GM19463 (cell line): ENCODE results near the gene MST1.

Experiments used
- ATAC-seq: cut with Tn5 transposase; IDR thresholded peaks from one replicate; pipeline ENCODE4 v1.9.1; 2021; ENCODE audit warnings: mild to moderate bottlenecking, moderate library complexity; ENCODE audit not compliant: unreplicated experiment

MST1 gene

DNA sequence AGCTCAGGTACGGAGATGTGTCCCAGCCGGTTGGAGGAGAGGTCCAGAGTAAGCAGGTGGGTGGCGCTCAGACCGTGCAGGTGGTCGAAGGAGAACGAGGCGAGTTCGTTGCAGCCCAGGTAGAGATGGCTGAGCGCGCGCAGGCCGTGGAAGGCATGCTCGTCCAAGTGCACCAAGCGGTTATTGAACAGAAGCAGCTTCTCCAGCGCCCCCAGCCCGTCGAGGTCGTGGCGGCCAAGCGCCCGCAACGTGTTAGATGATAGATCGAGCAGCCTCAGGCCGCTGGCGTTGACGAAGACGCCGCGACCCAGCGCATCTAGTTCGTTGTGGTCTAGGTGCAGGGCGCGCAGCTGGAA, 29.6 kb upstream of the MST1 start:
- ATAC-seq = no peak

GRCh38 chr3:49717959-49718857, 28.9 kb upstream of the MST1 start:
- no peak for ATAC-seq

- no peak for ATAC-seq
Measured at GRCh38 chr3:49717211-49717958, 28.1 kb upstream of the MST1 start.

DNA sequence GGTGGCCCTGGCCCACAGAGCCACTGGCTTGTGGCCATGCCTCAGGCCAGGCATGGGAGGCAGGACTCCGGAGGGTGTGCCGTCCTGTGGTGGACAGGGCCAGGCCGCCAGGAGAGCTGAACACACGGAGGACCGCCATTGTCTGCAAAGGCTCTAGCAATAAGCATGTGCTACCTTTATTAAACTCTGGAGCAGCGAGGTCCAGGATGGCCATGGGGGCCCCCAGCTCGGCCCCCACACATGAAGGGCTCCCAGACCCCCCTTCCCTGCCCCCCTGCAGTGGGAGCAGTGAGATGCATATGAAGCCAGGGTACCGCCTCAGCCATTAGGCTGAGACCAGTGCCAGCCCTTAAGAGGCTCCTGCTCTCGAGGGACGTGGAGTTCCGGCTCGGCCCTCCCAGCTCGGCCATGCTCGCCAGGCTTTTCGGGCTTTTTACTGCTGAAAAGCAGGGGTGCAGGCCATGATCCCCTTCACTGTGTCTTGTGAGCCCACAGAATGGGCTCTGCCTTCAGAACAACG, 27.5 kb upstream of the MST1 start:
- no peak for ATAC-seq

- no peak for ATAC-seq
Measured at GRCh38 chr3:49716169-49716568, 26.9 kb upstream of the MST1 start.

DNA sequence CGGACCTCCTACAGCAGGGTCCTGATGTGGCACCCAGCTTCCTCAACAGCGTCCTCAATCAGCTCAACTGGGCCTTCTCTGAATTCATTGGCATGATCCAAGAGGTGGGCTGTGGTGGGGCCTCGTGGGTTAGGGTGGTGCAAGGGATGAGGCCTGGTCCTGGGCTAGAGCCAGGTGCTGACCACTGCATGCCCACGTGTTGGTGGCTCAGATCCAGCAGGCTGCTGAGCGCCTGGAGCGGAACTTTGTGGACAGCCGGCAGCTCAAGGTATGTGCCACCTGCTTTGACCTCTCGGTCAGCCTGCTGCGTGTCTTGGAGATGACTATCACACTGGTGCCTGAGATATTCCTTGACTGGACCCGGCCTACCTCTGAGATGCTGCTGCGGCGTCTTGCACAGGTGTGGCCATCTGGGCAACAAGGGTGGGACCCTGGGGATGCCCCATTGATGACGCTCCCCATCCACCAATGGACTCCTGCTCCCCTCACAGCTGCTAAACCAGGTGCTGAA, 26.4 kb upstream of the MST1 start:
- no peak for ATAC-seq

DNA sequence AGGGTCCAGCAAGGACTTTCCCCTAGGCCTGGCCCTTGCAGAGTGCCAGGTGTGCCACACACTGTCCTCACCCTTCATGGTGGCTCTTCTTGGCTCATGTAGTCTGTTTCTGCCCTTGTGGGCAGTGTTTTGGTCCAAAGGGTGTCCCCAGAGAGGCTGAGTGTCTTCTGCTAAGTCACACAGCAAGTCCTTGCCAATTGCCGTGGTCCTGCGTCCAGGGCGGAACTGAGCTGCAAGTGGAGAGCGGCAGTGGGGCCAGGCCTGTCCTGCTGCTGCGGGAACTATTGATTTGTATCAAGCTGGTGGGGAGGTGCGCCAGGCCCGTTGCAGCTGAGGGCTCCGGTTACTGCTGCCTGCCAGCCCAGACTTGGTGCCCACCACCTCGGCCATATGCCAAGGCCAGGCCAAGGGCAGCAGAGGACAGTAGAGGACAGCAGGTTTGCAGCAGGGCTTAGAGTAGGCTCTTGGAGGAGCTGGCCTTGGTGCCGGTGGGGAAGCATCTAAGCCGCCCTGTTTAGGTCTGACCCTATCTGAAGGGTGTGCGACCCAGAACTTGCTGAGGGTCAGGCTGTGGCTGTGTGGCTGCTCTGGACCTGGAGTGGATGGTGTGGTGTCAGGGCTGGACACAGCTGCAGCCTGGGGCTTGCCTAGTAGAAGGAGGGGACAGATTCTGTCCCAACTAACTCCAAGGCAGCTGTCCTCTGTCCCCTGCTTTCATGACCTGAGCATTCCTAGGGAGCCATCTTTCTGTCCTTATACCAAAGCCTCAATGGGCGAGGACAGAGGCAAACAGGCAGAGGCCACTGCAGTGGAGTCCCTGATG, 25.7 kb upstream of the MST1 start:
- no peak for ATAC-seq

DNA sequence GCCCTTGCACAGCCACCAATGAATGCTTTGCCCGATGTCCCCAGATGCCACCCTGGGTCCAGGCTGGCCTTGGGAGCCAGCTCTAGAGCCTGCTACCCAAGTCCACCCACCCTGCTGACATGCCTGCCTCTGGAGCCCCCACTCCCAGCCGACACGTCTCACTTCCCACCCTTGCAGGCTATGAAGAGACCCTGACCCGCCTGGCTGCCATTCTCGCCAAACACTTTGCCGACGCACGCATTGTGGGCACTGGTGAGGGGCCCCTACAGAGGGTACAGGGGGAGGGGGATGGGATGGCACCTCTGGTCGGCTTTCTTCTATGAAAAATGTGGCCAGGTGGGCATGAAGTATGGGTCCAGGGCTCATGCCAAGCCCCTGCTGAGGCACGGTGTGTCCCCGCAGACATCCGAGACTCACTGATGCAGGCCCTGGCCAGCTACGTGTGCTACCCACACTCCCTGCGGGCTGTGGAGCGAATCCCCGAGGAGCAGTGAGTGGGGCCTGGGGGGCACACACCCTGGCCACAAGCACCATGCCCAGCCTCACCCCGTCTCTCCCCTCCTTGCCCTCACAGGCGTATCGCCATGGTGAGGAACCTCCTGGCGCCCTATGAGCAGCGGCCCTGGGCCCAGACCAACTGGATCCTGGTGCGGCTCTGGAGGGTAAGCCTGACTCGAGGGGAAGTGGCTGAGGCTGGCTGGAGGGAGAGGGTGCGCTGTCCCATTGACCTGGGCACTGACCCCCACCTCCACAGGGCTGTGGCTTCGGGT, 24.2 kb upstream of the MST1 start:
- ATAC-seq = no peak

- no peak for ATAC-seq
Measured at GRCh38 chr3:49712631-49713317, 23.5 kb upstream of the MST1 start.

- no peak for ATAC-seq
Measured at GRCh38 chr3:49712166-49712565, 22.9 kb upstream of the MST1 start.

- no peak for ATAC-seq
Measured at GRCh38 chr3:49711489-49711888, 22.2 kb upstream of the MST1 start.

DNA sequence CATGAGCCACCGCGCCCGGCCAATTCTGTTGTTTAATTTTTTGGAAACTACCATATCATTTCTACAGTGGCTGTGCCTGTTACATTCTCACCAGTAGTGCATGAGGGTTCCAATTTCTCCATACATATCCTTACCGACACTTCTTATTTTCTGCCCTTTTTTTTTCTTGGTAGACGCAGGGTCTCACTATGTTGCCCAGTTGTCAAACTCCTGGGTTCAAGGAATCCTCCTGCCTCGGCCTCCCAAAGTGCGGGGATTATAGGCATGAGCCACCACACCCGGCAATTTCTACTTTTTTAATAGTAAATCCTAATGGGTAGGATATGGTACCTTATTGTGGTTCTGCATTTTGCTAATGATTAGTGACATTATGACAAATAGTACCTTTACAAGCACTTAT, 20.6 kb upstream of the MST1 start:
- no peak for ATAC-seq

DNA sequence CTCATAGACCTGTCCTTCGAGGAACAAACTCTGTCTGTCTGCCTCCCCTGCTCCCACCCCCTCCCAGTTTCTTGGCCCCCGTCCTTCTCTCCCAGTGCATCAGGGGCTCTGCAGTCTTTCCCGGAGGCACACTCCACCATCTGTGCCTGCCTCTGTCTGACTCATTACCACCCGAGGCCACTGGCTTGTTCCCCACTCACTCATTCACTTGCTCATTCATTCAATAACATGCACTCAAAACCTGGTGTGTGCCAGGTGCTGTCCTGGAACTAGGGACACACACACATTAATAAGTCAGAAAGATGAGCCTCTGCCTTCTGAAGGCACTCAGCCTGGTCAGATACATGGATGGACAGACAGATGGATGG, 17.8 kb upstream of the MST1 start:
- no peak for ATAC-seq

GRCh38 chr3:49706456-49707112, 17.3 kb upstream of the MST1 start:
- no peak for ATAC-seq

DNA sequence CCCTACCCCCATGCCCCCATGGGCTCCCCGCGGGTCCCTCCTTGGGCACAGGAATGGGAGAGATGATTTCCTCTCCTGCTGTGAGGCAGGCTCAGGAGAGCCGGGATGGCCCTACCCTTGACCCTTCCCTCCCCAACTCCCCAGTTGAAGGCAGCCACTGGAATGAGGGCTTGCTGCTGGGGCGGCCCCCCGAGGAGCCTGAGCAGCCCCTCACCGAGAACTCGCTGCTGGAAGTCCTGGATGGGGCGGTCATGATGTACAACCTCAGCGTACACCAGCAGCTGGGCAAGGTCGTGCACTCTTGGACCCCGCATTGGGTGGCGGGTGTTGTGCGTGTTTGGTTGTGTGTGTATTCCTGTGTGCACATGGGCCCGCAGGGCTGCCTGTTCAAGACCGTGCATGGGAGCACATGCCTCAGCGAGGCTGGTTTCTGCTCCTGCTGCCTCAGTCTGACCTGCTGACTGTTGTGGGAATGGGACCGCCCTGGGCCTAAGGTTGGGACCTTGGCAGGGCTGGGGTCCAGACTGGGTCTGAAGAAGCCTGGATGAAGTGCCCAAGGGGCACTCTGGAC, 16.2 kb upstream of the MST1 start:
- ATAC-seq = no peak

DNA sequence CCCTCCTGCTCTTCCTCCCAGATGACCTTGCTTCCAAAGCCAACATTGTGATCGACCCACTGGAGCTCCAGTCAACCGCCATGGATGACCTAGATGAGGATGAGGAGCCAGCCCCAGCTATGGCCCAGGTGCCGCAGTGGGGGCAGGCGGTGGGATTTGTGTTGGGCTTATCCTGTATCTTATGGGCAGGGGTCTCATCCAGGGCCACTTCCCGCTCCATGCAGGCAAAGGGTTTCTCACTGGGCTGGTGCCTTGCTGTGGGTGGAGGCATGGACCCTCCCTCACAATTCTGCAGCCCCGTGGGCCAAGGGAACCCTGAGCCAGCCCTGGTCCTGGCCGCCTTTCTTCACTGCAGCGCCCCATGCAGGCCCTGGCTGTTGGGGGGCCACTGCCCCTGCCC, 15.4 kb upstream of the MST1 start:
- no peak for ATAC-seq

GRCh38 chr3:49703956-49704355, 14.7 kb upstream of the MST1 start:
- ATAC-seq = no peak

- ATAC-seq = peak; percentile 92
Measured at GRCh38 chr3:49703443-49703927, 14.2 kb upstream of the MST1 start.

DNA sequence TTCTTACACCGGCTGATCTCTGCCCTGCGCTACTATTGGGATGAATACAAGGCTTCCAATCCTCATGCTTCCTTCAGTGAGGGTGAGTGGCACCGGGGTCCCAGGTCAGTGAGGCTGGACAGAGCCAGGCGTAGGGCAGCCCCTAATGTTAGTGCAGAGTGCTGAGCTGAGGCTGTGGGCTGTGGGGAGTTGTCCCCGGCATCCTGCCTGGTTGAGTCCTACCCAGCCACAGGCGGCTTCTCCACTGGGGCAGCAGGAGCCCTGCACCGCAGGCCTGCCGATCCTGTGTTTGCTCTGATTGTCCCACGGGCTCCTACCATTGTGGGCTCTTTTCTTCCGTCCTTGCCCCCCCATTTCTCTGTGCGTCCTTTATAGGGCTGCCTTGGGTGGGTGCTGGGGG, 13.4 kb upstream of the MST1 start:
- ATAC-seq = no peak
